Stimulated activated CD8-positive, alpha-beta memory T cell treated with anti-CD3 and anti-CD28 coated beads, Interleukin-7, amount 100 ng/mL, for 4 hours (primary cell): Measurements from ENCODE around the gene SLC66A3.

ENCODE experiments used
- DNase-seq, 2 donors: peaks; one replicate each; pipeline ENCODE4 v3.0.0-alpha.2; 2020; ENCODE audit warnings: low read depth in 2 of 2

The SLC66A3 gene

DNA sequence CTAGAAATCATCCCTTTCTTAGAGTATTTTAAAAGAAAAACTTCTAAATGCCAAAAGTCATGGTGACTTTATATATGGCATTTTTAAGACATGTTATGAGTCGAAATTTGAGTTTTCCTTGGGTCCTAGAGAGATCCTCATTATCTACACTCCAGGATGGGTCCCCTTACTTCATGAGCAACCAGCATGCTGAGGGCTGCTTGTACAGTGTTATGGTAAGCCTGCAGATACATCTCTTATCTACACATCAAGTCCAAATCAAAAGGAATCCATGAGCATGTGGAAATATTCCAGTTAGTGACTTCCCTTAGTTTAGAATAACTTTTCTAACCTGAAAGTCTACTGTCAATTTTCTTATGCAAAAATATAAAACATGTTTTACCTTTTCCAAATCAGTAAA, 58.7 kb downstream of the SLC66A3 start:
- no peak for DNase-seq

DNA sequence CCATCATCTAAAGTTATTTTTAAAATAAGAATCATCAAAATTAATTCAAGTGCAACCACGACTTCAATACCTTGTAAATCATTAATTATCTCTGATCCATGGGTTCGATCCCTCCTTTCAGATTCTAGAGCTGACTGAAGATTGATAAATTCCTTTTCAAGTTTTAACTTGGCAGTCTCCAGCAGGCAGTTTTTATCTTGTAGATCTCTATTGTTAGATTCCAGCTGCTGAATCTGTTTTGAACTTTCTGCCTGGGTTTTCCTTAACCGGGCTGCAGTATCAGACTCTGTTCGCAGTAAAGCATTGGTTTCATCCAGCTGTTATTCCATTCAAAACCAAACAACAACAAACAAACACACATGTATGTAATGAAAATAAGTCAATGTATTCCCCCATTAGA, 59.5 kb downstream of the SLC66A3 start:
- no peak for DNase-seq

DNA sequence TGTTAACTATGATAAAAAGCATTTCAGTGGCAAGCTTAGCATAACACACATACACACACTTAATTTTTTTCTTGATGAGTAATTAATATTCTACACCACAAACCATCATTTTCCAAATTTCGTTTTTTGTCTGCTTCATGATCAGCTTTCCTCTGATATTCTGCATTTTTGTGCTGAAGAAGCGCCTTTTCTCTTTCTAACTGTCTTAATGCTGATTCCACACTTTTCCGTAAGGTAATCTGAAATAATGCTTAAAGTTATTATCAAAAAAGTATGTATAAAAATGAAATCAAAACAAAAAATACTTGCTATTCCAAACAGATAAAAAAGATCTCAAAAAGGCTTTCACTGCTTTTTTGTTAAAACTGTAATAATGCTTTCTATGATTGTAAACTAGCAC, 60.1 kb downstream of the SLC66A3 start:
- no peak for DNase-seq

DNA sequence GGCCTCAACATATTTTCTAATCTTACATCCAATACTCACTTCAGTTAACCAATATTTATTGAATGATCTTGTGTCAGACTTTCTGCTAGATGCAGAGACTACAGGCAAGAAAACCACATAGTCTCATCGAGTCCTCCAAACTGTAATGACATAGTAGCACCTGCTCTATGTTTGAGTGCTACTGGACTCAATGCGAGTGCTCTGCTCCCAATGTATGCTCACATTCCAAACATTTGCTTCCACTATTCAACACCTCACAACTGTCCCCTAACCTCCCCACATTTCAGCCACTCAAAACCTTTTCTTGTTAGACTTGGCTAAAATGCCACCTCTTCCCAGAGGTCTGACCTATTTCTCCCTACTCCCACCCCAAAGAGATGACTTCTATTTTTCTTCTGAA, 65.2 kb downstream of the SLC66A3 start:
- no peak for DNase-seq

DNA sequence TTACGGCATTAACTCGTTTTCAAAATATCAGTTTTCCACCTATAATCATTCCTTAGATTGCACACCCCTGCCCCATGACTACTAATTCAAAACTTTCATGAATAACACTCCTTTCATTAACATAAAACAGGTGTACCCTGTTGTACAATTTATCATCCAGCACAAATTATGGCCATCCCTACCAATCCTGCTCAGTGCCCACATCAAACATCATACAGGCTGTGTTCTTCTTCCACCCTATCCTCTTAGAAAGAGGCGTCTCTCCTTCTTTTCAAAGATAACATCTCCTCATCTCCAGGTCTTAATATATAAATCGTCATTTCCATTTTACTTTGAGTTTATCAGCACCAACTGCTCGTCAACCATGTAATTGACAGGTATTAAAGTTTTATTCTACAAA, 67.6 kb downstream of the SLC66A3 start:
- DNase-seq = no peak

DNA sequence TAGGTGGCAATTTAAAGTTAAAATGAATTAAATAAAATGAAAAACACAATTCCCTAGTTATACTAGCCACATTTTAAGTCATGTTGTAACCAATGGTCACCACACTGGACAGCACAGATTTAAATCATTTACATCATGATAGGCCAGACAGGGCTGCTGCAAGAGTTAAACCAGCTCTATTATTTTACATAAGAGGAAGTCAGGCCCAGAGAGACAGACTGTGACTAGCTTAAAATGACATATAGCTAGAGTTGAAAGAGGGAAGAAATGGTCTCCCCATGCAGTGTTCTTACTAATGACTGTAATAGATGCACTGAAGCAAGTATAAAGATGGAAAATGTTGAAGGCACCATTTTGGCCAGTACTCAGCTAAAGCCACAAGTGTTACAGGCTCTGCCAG, 69.6 kb downstream of the SLC66A3 start:
- DNase-seq = no peak

DNA sequence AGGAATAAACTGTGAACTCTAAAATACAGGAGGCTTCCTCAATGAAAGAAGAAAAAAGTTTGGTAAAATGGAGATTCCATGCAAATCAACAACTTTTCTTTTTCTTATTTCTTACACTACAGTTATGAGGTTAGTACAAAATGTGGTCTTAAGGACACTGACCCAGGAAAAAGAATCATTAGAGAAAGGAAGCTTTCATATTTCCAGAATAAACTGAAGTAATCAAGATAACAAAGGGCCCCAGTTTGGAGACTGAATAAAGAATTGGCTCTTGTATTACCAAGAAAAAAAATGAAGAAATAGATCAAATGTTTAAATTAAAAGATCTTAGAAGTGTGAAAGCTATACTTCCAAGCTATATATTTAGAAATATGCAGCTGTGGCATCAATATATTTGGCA, 72.3 kb downstream of the SLC66A3 start:
- no peak for DNase-seq
